GM06990 (cell line): ENCODE results near the gene CTNNA3.

ENCODE experiments used
- DNase-seq: peaks from one replicate; pipeline ENCODE4 v3.0.0-alpha.2; 2011; ENCODE audit not compliant: insufficient read length; ENCODE audit errors: extremely low read depth
- H3K27me3 ChIP-seq: replicated peaks from 2 replicates; pipeline ENCODE4 v1.6.0; 2011; ENCODE audit warnings: low read length; ENCODE audit not compliant: control insufficient read depth, insufficient read depth
- H3K36me3 ChIP-seq: 2 replicates; pipeline ENCODE4 v1.5.1; 2011; ENCODE audit warnings: low read length; ENCODE audit not compliant: control insufficient read depth, insufficient read depth
- H3K4me3 ChIP-seq: replicated peaks from 2 replicates; pipeline ENCODE4 v1.5.1; 2011; ENCODE audit warnings: low read depth, mild to moderate bottlenecking, control low read depth, low read length
- CTCF ChIP-seq: IDR thresholded peaks from 2 replicates; pipeline ENCODE4 v1.5.1; 2011; ENCODE audit warnings: low read length, control low read depth, mild to moderate bottlenecking, inconsistent platforms; ENCODE audit not compliant: insufficient read depth, poor library complexity, severe bottlenecking

Gene CTNNA3

GRCh38 chr10:66780796-66781195, 915.2 kb downstream of the CTNNA3 start:
- no peak for TF ChIP-seq CTCF
- DNase-seq: no peak
- H3K27me3 ChIP-seq: no peaks in the 10 kb centered on the region
- no peaks in the 10 kb centered on the region for H3K36me3 ChIP-seq
- no peak overlapping the region for H3K4me3 ChIP-seq

GRCh38 chr10:66778351-66778750, 917.6 kb downstream of the CTNNA3 start:
- no peak overlapping the region for H3K4me3 ChIP-seq
- no peaks in the 10 kb centered on the region for H3K36me3 ChIP-seq
- DNase-seq: no peak
- no peaks in the 10 kb centered on the region for H3K27me3 ChIP-seq
- TF ChIP-seq CTCF: no peak

GRCh38 chr10:66777665-66778064, 918.3 kb downstream of the CTNNA3 start:
- Histone ChIP-seq H3K4me3 (no peak overlapping the region), H3K27me3 (no peaks in the 10 kb centered on the region), H3K36me3 (no peaks in the 10 kb centered on the region)
- TF ChIP-seq CTCF: no peak
- no peak for DNase-seq

GRCh38 chr10:66773472-66773817, 922.5 kb downstream of the CTNNA3 start:
- H3K36me3 ChIP-seq: no peaks in the 10 kb centered on the region
- TF ChIP-seq CTCF: no peak
- no peaks in the 10 kb centered on the region for H3K27me3 ChIP-seq
- no peak overlapping the region for H3K4me3 ChIP-seq
- DNase-seq: no peak

GRCh38 chr10:66772548-66773471, 923.2 kb downstream of the CTNNA3 start:
- no peak for TF ChIP-seq CTCF
- no peak for DNase-seq
- Histone ChIP-seq H3K36me3 (no peaks in the 10 kb centered on the region), H3K4me3 (no peak overlapping the region), H3K27me3 (no peaks in the 10 kb centered on the region)
